ELR (cell line): ENCODE measurements around the gene HPS1.

ENCODE experiments used
- DNase-seq: peaks from one replicate; pipeline ENCODE4 v3.0.0-alpha.2; 2015; ENCODE audit warnings: low read depth

The HPS1 gene

DNA sequence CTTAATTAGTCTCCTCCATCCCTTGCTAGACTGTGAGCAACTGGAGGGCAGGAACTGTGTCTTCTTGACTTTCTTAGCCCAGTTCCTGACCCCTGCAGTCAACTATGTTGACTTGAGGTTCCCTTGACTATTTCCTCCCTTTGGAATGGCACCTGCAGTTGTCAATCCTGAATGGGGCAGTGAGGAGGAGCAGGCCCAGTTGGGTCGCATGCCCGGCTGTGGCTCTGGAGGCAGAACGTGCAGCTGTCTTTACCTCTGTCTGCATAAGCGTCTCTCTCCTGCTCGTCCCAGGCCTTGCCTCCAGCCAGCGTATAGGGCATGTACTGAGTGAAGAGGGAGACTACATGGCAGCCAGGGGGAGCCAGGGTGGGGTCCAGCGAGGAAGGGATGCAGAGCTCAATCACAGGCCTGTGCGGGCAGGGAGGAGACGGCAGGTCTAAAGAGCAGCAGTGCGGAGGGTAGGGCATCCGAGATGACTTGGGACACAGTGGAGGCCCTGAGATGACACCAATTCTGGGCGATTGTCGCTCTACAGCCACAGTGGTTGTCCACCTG lies 58.6 kb downstream of the HPS1 start:
- no peak for DNase-seq

- no peak for DNase-seq
These were observed 62.1 kb downstream of the HPS1 start for GRCh38 chr10:98384531-98385133.

- no peak for DNase-seq
These were observed 62.9 kb downstream of the HPS1 start for GRCh38 chr10:98383869-98384268.

GRCh38 chr10:98383134-98383667 lies 63.5 kb downstream of the HPS1 start:
- DNase-seq: peak; percentile 83

GRCh38 chr10:98382691-98383101 lies 64.0 kb downstream of the HPS1 start:
- no peak for DNase-seq

DNA sequence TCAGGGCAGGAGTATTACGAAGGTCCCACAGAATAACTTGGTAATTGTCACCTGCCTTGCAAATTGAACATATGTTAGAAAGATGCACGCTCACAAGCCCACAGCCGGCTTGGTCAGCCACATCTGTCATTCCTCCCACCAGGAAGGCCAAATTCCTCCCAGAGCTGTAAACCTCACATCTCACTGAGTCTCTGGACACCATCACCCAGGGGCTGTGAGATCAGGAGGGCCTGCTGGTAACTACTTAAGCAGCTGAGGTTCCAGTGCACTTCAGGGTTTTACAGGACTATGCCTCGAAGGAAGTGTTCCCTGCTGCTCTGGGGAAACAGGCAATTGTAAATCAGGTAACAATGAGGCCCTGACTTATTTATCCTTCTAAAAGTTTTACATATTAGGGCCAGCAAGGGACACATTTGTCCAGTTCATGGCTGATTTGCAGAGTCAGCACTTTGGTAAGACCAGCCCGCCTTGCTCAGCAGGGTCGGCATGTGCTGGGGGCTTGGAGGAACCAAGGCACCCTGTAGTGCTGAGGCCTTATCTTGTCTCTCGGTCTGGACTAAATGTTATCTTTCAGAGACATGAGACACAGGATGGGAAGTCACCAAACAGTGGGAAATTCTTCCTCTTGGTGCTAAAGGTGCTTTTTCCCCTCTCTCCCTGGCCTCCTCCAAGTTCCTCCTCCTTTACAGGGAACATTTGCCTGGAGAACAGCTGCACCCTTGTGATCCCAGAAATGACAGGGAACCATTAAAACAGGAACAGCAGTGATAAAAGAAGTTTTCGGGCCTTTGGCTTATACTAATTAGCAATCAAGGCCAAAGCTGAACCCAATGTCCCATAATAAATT lies 66.0 kb downstream of the HPS1 start:
- DNase-seq: no peak

DNA sequence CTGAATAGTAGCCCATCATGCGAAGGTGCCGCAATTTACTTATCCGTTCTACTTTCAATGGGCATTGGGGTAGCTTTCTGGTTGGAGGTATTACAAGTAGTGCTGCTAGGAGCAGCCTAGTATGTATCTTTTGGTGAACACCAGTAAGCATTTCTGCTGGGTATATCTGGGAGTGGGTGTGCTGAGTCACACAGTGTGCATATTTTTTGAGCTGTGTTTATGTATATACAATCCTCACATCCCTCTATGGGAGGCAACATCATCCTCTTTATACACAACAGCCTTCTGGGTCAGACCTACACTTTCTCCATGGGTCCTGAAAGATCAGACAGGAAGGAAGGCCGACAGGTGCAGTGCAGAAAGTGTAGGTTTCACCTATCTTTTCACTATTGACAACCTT lies 68.0 kb downstream of the HPS1 start:
- DNase-seq: peak; percentile 46

GRCh38 chr10:98377536-98377935 lies 69.2 kb downstream of the HPS1 start:
- DNase-seq: no peak

DNA sequence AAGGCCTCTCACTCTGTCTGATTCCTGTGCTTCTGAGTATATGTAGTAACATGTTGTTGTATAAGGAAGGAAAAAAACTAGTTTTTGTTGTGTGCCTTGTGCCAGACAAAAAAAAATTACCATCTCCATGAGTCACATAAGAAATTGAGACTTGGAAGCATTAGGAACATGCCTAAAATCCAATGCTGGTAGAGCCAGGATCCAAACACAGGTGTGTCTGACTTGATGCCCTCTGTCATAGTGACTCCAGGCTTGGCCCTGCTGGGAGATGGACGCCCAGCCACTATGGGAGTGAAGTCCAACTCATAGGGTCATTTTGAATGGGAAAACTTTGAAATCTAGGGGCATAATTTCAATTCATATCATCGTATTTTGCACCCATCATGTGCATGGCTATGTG lies 69.7 kb downstream of the HPS1 start:
- no peak for DNase-seq

DNA sequence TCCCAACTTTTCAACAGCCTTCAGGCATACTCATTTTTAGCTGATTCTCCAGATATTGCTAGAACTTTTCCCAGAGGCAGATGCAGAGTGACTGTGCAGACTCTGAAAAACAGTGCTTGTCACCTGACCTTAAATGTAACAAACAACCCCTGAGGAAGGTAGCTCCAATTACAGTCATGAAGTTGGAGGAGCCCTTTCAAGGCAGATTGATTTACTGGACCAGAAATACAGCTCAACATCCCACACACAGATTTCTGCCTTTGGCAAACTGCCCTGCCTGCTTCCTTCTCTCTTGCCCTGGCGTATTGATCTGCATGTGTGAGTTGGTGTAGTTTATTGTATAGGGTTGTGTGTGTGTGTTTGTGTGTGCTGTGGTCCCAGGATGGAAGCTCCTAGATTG lies 70.2 kb downstream of the HPS1 start:
- DNase-seq: no peak

DNA sequence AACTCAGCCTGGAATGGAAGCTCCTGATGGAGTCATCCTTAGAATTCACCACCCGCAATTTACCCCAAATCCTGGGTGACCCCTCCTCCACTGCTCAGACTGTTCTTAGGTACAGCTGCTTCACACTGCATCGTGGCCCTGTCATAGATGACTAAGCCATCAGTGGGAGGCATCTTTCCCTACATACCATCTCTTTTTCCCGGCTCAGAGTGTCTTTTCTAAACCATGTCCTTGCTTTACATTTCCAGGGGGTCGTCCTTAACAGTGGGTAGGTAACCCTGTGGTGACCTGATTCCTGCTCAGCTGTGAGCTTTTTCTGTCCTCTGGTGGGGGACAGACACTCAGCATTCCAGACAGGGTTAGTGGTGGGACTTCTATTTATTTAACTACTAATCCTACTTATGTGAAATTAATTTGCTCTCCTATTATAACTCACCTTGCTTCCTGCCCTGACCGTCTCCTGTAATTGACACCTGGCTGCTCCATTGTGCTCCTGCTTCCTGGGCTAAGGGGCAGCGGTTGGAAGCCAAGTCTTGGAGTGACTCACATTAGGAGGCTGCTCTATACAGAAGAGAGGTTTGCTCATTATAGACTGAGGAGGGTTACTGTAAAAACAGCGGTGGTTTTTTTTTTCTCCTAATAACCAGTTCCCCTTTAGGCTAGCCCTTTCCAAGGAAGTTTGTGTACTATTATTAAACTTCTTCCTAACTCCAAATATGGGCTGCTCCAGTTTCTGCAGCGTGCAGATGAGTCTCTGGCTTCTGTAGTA lies 72.3 kb downstream of the HPS1 start:
- DNase-seq: peak; percentile 77

DNA sequence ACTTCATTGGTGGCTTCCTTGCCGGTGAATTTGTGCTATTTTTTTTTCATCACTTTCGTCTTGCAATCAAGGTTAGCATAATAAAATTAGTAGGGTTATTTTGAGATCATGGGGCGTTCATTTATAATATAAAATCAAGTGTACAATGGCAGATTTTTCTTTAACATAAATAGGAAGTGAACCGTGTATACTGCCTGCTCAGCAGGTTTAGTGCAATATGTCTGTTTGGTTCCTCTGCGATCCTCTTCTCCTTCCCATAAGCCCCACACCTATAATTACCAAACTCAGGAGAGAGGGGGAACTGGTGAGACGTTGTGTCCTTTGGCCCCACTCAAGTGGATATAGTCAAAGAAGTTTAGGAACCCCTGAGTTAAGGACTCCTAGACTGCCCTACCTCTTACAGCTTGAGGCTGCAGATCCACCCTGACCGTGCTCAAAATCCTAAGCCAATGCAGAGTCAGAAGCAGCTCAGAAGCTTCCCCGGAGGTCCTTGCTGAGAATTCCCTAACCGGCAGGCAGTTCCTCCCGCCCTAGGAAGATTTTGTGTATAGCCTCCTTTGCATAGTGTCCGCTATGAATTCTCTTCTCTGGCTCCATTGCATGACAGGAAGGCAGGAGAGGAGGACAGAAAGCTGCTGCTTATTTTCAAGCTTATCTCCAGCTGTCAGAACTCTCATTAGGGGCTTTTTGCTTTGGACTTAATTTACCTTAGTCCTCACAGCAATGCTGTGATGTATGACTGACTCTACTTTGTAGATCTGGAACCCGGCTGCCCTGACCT lies 73.3 kb downstream of the HPS1 start:
- DNase-seq: no peak

GRCh38 chr10:98370831-98371820 lies 75.6 kb downstream of the HPS1 start:
- no peak for DNase-seq

- no peak for DNase-seq
These were observed 76.9 kb downstream of the HPS1 start for GRCh38 chr10:98369801-98370200.

- DNase-seq: no peak
These were observed 78.1 kb downstream of the HPS1 start for GRCh38 chr10:98368644-98369043.

DNA sequence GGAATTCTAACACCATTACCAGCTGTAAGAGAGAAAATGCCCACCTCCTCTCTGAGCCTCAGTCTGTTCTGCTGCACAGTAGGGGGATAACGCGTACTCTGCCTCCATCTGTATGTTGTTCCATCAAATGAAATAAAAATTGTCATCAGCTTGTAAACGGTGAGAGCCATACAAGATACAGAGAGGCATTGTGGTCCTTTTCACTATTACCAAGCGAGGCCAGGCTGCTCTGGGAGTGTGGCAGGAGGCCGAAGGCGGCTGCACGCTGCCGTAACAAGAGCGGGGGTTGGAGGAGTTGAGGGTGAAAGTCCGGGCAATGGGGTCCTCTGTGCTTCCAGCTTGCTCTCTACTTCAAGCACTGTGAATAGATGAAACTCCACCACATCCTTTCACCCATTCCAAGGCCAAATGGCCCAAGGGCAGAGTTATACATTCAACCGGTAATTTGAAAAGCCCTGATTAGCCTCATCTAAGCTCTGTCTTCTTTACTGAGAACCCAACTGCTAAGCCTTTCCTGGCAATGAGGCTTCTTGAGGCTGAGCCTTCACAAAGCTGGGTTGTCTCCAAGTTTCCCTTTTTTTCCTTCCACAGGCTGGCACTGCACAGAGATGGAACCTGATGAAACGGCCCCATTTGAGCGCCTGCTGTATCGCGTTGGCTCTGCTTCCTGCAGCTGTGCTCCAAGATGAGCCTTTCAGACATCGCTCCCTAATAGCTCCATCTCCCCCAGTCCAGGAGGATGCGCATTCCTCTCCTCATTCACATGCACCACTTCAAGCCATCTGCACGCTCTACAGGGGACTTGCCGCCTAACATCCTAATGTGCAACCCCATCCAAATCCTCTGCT lies 78.9 kb downstream of the HPS1 start:
- no peak for DNase-seq
